ENCODE results near the gene MED22. TPM values are rescaled to one million over a fixed set of nuclear protein-coding genes. Genes with fewer than 3 reads are reported as not detected.

Gene MED22
- total and polyA plus RNA-seq, 2 of the 8 experiments (the other 6 are each of a cell fraction or from before 2014, with no cell fraction given) = 56.4 to 68.4 TPM

- TF ChIP-seq GABPA (IDR thresholded peaks at IDR 0.05; ENCODE audit: borderline replicate concordance, insufficient read depth, low read length) = no peak
- TF ChIP-seq RXRA (IDR thresholded peaks at IDR 0.05; ENCODE audit: insufficient read depth, low read depth, low read length) = no peak
- TF ChIP-seq, protein P1, sequence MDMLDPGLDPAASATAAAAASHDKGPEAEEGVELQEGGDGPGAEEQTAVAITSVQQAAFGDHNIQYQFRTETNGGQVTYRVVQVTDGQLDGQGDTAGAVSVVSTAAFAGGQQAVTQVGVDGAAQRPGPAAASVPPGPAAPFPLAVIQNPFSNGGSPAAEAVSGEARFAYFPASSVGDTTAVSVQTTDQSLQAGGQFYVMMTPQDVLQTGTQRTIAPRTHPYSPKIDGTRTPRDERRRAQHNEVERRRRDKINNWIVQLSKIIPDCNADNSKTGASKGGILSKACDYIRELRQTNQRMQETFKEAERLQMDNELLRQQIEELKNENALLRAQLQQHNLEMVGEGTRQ (IDR thresholded peaks at IDR 0.05; ENCODE audit: low read length) = no peak
- TF ChIP-seq TEAD4 (IDR thresholded peaks at IDR 0.05; ENCODE audit: low read depth, low read length) = no peak
- TF ChIP-seq EGR1 (IDR thresholded peaks at IDR 0.05; ENCODE audit: borderline replicate concordance, low read depth, low read length) = no peak
- no peak for TF ChIP-seq YY1 (IDR thresholded peaks at IDR 0.05; ENCODE audit: low read depth, low read length)
- TF ChIP-seq CHD1 (IDR thresholded peaks at IDR 0.05; ENCODE audit: low read depth, low read length) = no peak
Observed at GRCh38 chr9:133340256-133340655, 7.7 kb downstream of the MED22 start (continued).

Measured in H1 (cell line).